HEK293 (cell line): ENCODE data around the gene GRIPAP1.
A peak's percentile ranks its signal among the peaks of the same experiment; 100 is the strongest.

ENCODE experiments used
- CTCF ChIA-PET: fragments of 350-600 bp; formaldehyde crosslinking; extraction: SDS; loops from one replicate; lab custom pipeline; 2021; ENCODE audit warnings: antibody characterized with exemption; lab: Yijun Ruan, JAX
- POLR2A ChIA-PET: fragments of 300-600 bp; formaldehyde crosslinking; extraction: SDS; loops from one replicate; lab custom pipeline; 2020; ENCODE audit warnings: antibody characterized with exemption, inconsistent platforms; lab: Yijun Ruan, JAX
- H3K27ac ChIP-seq: fragments of 200-500 bp; sonication (Bioruptor generic); 2 replicates; pipeline ENCODE4 v1.5.1; 2014; ENCODE audit warnings: low read depth, low read length, control low read depth, inconsistent platforms; ENCODE audit errors: extremely low read depth
- H3K36me3 ChIP-seq, 2 experiments: fragments of 200-500 bp in 1 of 2; sonication (Bioruptor generic) in 1 of 2; 1 replicate in 1 of 2; 2 replicates in 1 of 2; pipeline ENCODE4 v1.5.1; 2014 to 2017; ENCODE audit warnings: inconsistent platforms in 2 of 2, low read length in 2 of 2; ENCODE audit not compliant: control insufficient read depth in 2 of 2, insufficient read depth in 1 of 2
- H3K4me1 ChIP-seq: fragments of 200-500 bp; sonication (Bioruptor generic); 2 replicates; pipeline ENCODE4 v1.5.1; 2014; ENCODE audit warnings: mild to moderate bottlenecking, low read length, inconsistent platforms; ENCODE audit not compliant: control insufficient read depth, insufficient read depth
- H3K4me3 ChIP-seq: 2 replicates; pipeline ENCODE4 v1.5.1; 2011; ENCODE audit warnings: low read depth, mild to moderate bottlenecking, control low read depth, low read length, moderate library complexity
- H3K9me3 ChIP-seq: fragments of 200-500 bp; sonication (Bioruptor generic); 2 replicates; pipeline ENCODE4 v1.5.1; 2014; ENCODE audit warnings: low read depth, low read length, inconsistent platforms; ENCODE audit not compliant: control insufficient read depth, insufficient read depth
- FEZF1 ChIP-seq: fragments of 450-650 bp; formaldehyde crosslinking; IDR thresholded peaks from 2 replicates; pipeline ENCODE4 v1.5.1; 2016; ENCODE audit warnings: missing biosample characterization, missing genetic modification characterization
- IKZF3 ChIP-seq: fragments of 450-650 bp; IDR thresholded peaks from 2 replicates; pipeline ENCODE4 v1.5.0; 2018; ENCODE audit warnings: missing biosample characterization, mild to moderate bottlenecking, missing genetic modification characterization, moderate library complexity
- KLF9 ChIP-seq: fragments of 450-650 bp; formaldehyde crosslinking; IDR thresholded peaks from 2 replicates; pipeline ENCODE4 v1.5.1; 2016; ENCODE audit warnings: missing biosample characterization, missing genetic modification characterization, low read depth
- RBAK ChIP-seq: fragments of 450-650 bp; formaldehyde crosslinking; IDR thresholded peaks from 2 replicates; pipeline ENCODE4 v1.5.1; 2016; ENCODE audit warnings: missing biosample characterization, missing genetic modification characterization
- REPIN1 ChIP-seq: fragments of 450-650 bp; formaldehyde crosslinking; IDR thresholded peaks from 2 replicates; pipeline ENCODE4 v1.5.1; 2017; ENCODE audit warnings: missing biosample characterization, missing genetic modification characterization, low read depth
- YY2 ChIP-seq: fragments of 450-650 bp; formaldehyde crosslinking; IDR thresholded peaks from 2 replicates; pipeline ENCODE4 v1.5.1; 2016; ENCODE audit warnings: missing biosample characterization, missing genetic modification characterization
- ZBTB1 ChIP-seq: fragments of 450-650 bp; formaldehyde crosslinking; IDR thresholded peaks from 2 replicates; pipeline ENCODE4 v1.5.1; 2016; ENCODE audit warnings: missing biosample characterization, missing genetic modification characterization
- ZBTB20 ChIP-seq: fragments of 450-650 bp; formaldehyde crosslinking; IDR thresholded peaks from 2 replicates; pipeline ENCODE4 v1.5.1; 2016; ENCODE audit warnings: missing biosample characterization, missing genetic modification characterization
- ZFP37 ChIP-seq: fragments of 450-650 bp; formaldehyde crosslinking; IDR thresholded peaks from 2 replicates; pipeline ENCODE4 v1.5.1; 2016; ENCODE audit warnings: missing biosample characterization, missing genetic modification characterization
- ZFP41 ChIP-seq: fragments of 450-650 bp; formaldehyde crosslinking; IDR thresholded peaks from 2 replicates; pipeline ENCODE4 v1.5.1; 2016; ENCODE audit warnings: missing biosample characterization, missing genetic modification characterization, borderline replicate concordance
- ZNF155 ChIP-seq: fragments of 450-650 bp; formaldehyde crosslinking; IDR thresholded peaks from 2 replicates; pipeline ENCODE4 v1.5.1; 2016; ENCODE audit warnings: missing biosample characterization, missing genetic modification characterization
- ZNF157 ChIP-seq: fragments of 450-650 bp; formaldehyde crosslinking; IDR thresholded peaks from 2 replicates; pipeline ENCODE4 v1.5.1; 2016; ENCODE audit warnings: missing biosample characterization, missing genetic modification characterization
- ZNF266 ChIP-seq: fragments of 450-650 bp; formaldehyde crosslinking; IDR thresholded peaks from 2 replicates; pipeline ENCODE4 v1.5.1; 2016; ENCODE audit warnings: missing biosample characterization, missing genetic modification characterization, low read depth
- ZNF292 ChIP-seq: fragments of 450-650 bp; formaldehyde crosslinking; IDR thresholded peaks from 2 replicates; pipeline ENCODE4 v1.5.1; 2016; ENCODE audit warnings: low read depth, missing biosample characterization, missing genetic modification characterization, borderline replicate concordance
- ZNF366 ChIP-seq: fragments of 450-650 bp; formaldehyde crosslinking; conservative IDR thresholded peaks from 2 replicates; pipeline ENCODE4 v1.5.1; 2016; ENCODE audit warnings: missing biosample characterization, missing genetic modification characterization
- ZNF423 ChIP-seq: fragments of 450-650 bp; formaldehyde crosslinking; IDR thresholded peaks from 2 replicates; pipeline ENCODE4 v1.5.1; 2016; ENCODE audit warnings: missing biosample characterization, missing genetic modification characterization
- ZNF585B ChIP-seq: fragments of 450-650 bp; formaldehyde crosslinking; IDR thresholded peaks from 2 replicates; pipeline ENCODE4 v1.5.1; 2016; ENCODE audit warnings: missing biosample characterization, missing genetic modification characterization
- ZNF629 ChIP-seq: fragments of 450-650 bp; formaldehyde crosslinking; IDR thresholded peaks from 2 replicates; pipeline ENCODE4 v1.5.1; 2017; ENCODE audit warnings: missing biosample characterization, missing genetic modification characterization
- ZNF658 ChIP-seq: fragments of 450-650 bp; formaldehyde crosslinking; IDR thresholded peaks from 2 replicates; pipeline ENCODE4; 2016; ENCODE audit warnings: missing biosample characterization, missing genetic modification characterization
- ZNF664 ChIP-seq: fragments of 450-650 bp; formaldehyde crosslinking; IDR thresholded peaks from 2 replicates; pipeline ENCODE4 v1.5.1; 2016; ENCODE audit warnings: missing biosample characterization, missing genetic modification characterization
- TF ChIP-seq, protein P1 (sequence below): fragments of 450-650 bp; formaldehyde crosslinking; IDR thresholded peaks from 2 replicates; pipeline ENCODE4 v1.5.1; 2017; ENCODE audit warnings: missing biosample characterization, missing genetic modification characterization
- TF ChIP-seq, protein P2 (sequence below): fragments of 450-650 bp; formaldehyde crosslinking; IDR thresholded peaks from 2 replicates; pipeline ENCODE4 v1.5.1; 2016; ENCODE audit warnings: missing biosample characterization, missing genetic modification characterization, borderline replicate concordance
- TF ChIP-seq, protein P3 (sequence below): fragments of 450-650 bp; formaldehyde crosslinking; IDR thresholded peaks from 2 replicates; pipeline ENCODE4 v1.5.1; 2016; ENCODE audit warnings: missing biosample characterization, missing genetic modification characterization
- TF ChIP-seq, protein P4 (sequence below): fragments of 450-650 bp; formaldehyde crosslinking; IDR thresholded peaks from 2 replicates; pipeline ENCODE4 v1.5.1; 2016; ENCODE audit warnings: missing biosample characterization, missing genetic modification characterization
- TF ChIP-seq, protein P5 (sequence below): fragments of 450-650 bp; formaldehyde crosslinking; IDR thresholded peaks from 2 replicates; pipeline ENCODE4 v1.5.1; 2016; ENCODE audit warnings: missing biosample characterization, missing genetic modification characterization
- TF ChIP-seq, protein P6 (sequence below): fragments of 450-650 bp; formaldehyde crosslinking; IDR thresholded peaks from 2 replicates; pipeline ENCODE4 v1.5.1; 2016; ENCODE audit warnings: missing biosample characterization, missing genetic modification characterization

Gene GRIPAP1

DNA sequence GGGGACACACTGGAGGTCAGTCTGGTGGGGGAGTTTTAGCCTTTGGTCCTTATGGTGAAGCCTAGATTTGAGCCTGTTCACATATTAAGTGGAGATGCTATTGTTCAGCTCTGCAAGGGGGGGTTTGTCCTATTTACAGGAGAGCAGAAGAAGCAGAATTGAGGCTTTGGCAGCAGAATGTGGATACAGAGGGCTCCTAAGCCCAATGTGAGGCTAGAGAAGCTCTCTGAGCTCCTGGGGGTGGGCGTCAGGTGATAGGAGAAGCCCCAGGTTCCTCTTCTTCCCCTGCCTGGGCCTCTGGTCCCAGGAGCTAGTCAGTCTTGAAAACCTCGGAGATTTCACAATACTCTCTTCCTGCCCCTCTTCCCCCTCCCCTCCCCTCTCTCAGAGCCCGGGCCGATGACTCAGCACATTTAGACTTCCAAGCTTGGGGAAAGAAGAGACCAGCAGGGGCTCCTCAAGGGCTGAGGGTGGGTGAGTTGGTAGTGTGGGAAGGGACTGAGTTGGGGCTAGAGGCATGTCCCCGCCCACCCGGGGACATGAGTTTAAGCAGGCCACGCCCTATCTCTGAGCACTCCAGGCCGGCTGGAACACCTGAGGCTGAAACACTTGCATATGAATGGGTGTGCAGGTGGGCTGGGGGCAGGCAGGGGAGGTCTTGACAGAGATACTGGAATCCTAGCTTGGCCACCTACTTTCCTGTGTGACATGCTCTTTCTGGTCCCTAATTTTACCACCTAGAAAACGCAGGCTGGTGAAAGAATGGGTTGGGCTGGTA, 37.7 kb upstream of the GRIPAP1 start:
- peak overlapping the region; percentile 34; the same call in 1 of the 2 replicates for H3K27ac ChIP-seq
- POLR2A ChIA-PET: interaction anchor here (0.6 to 1.5 kb wide), 7 partner anchors 9 to 128 kb away, joined by 3 to 9 read pairs (median 4); partner anchors contain the start of genes GRIPAP1, KCND1 and SLC35A2
- CTCF ChIA-PET: interaction anchor here (0.5 to 1.3 kb wide), 2 partner anchors 27 to 67 kb away, joined by 3 read pairs; no protein-coding TSS in a partner anchor
- TF ChIP-seq ZNF157: no peak
- TF ChIP-seq ZBTB20 (tag by site-specific recombination): peak; percentile 95
- TF ChIP-seq ZNF266 (tag by site-specific recombination): no peak
- TF ChIP-seq ZNF155 (tag by site-specific recombination): no peak
- TF ChIP-seq, protein P1, sequence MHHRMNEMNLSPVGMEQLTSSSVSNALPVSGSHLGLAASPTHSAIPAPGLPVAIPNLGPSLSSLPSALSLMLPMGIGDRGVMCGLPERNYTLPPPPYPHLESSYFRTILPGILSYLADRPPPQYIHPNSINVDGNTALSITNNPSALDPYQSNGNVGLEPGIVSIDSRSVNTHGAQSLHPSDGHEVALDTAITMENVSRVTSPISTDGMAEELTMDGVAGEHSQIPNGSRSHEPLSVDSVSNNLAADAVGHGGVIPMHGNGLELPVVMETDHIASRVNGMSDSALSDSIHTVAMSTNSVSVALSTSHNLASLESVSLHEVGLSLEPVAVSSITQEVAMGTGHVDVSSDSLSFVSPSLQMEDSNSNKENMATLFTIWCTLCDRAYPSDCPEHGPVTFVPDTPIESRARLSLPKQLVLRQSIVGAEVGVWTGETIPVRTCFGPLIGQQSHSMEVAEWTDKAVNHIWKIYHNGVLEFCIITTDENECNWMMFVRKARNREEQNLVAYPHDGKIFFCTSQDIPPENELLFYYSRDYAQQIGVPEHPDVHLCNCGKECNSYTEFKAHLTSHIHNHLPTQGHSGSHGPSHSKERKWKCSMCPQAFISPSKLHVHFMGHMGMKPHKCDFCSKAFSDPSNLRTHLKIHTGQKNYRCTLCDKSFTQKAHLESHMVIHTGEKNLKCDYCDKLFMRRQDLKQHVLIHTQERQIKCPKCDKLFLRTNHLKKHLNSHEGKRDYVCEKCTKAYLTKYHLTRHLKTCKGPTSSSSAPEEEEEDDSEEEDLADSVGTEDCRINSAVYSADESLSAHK (tag by site-specific recombination): 0 out of 2 replicates have a peak, but pooled peaks have one; percentile 28
- peak; percentile 88 for TF ChIP-seq IKZF3 (tag by site-specific recombination)
- TF ChIP-seq YY2 (tag by site-specific recombination): no peak
- TF ChIP-seq FEZF1 (tag by site-specific recombination): no peak
- peak; percentile 75 for TF ChIP-seq KLF9 (tag by site-specific recombination)
- TF ChIP-seq, protein P2, sequence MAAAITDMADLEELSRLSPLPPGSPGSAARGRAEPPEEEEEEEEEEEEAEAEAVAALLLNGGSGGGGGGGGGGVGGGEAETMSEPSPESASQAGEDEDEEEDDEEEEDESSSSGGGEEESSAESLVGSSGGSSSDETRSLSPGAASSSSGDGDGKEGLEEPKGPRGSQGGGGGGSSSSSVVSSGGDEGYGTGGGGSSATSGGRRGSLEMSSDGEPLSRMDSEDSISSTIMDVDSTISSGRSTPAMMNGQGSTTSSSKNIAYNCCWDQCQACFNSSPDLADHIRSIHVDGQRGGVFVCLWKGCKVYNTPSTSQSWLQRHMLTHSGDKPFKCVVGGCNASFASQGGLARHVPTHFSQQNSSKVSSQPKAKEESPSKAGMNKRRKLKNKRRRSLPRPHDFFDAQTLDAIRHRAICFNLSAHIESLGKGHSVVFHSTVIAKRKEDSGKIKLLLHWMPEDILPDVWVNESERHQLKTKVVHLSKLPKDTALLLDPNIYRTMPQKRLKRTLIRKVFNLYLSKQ (tag by site-specific recombination): no peak
- TF ChIP-seq ZNF585B: no peak
- TF ChIP-seq, protein P3, sequence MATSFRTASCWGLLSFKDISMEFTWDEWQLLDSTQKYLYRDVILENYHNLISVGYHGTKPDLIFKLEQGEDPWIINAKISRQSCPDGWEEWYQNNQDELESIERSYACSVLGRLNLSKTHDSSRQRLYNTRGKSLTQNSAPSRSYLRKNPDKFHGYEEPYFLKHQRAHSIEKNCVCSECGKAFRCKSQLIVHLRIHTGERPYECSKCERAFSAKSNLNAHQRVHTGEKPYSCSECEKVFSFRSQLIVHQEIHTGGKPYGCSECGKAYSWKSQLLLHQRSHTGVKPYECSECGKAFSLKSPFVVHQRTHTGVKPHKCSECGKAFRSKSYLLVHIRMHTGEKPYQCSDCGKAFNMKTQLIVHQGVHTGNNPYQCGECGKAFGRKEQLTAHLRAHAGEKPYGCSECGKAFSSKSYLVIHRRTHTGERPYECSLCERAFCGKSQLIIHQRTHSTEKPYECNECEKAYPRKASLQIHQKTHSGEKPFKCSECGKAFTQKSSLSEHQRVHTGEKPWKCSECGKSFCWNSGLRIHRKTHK (tag by site-specific recombination): no peak
- TF ChIP-seq, protein P4, sequence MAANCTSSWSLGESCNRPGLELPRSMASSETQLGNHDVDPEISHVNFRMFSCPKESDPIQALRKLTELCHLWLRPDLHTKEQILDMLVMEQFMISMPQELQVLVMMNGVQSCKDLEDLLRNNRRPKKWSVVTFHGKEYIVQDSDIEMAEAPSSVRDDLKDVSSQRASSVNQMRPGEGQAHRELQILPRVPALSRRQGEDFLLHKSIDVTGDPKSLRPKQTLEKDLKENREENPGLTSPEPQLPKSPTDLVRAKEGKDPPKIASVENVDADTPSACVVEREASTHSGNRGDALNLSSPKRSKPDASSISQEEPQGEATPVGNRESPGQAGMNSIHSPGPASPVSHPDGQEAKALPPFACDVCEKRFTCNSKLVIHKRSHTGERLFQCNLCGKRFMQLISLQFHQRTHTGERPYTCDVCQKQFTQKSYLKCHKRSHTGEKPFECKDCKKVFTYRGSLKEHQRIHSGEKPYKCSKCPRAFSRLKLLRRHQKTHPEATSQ (tag by site-specific recombination): no peak
- TF ChIP-seq ZBTB1 (tag by site-specific recombination): no peak
- TF ChIP-seq ZNF658 (tag by site-specific recombination): no peak
- TF ChIP-seq ZFP37 (tag by site-specific recombination): no peak
- no peak for TF ChIP-seq ZNF423
- TF ChIP-seq ZFP41 (tag by site-specific recombination): no peak
- TF ChIP-seq ZNF366: no peak
- TF ChIP-seq, protein P5, sequence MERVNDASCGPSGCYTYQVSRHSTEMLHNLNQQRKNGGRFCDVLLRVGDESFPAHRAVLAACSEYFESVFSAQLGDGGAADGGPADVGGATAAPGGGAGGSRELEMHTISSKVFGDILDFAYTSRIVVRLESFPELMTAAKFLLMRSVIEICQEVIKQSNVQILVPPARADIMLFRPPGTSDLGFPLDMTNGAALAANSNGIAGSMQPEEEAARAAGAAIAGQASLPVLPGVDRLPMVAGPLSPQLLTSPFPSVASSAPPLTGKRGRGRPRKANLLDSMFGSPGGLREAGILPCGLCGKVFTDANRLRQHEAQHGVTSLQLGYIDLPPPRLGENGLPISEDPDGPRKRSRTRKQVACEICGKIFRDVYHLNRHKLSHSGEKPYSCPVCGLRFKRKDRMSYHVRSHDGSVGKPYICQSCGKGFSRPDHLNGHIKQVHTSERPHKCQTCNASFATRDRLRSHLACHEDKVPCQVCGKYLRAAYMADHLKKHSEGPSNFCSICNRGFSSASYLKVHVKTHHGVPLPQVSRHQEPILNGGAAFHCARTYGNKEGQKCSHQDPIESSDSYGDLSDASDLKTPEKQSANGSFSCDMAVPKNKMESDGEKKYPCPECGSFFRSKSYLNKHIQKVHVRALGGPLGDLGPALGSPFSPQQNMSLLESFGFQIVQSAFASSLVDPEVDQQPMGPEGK: peak; percentile 84
- TF ChIP-seq, protein P6, sequence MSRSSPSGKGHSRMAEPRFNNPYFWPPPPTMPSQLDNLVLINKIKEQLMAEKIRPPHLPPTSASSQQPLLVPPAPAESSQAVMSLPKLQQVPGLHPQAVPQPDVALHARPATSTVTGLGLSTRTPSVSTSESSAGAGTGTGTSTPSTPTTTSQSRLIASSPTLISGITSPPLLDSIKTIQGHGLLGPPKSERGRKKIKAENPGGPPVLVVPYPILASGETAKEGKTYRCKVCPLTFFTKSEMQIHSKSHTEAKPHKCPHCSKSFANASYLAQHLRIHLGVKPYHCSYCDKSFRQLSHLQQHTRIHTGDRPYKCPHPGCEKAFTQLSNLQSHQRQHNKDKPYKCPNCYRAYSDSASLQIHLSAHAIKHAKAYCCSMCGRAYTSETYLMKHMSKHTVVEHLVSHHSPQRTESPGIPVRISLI (tag by site-specific recombination): no peak
- no peak for TF ChIP-seq ZNF292
- no peak for TF ChIP-seq REPIN1 (tag by site-specific recombination)
- TF ChIP-seq ZNF629 (tag by site-specific recombination): peak; percentile 68
- no peak for TF ChIP-seq ZNF664 (tag by site-specific recombination)
- TF ChIP-seq RBAK: no peak

More for the DNA sequence above, 37.7 kb upstream of the GRIPAP1 start:
- H3K4me1 ChIP-seq: peaks cover 7% of the 10 kb centered on the region
- peaks cover 11 to 37% of the 10 kb centered on the region in 2 experiments; a peak in 2 of 3 replicates for H3K36me3 ChIP-seq
- H3K4me3 ChIP-seq: no peak overlapping the region
- H3K9me3 ChIP-seq: no peaks in the 10 kb centered on the region
